NCI-H460 (cell line): ENCODE data around the gene PMFBP1. TPM values are rescaled to one million over a fixed set of nuclear protein-coding genes. Genes with fewer than 3 reads are reported as not detected.

Experiments used
- DNase-seq: peaks from one replicate; pipeline ENCODE4 v3.0.0-alpha.2; 2016; ENCODE audit warnings: low read depth; ENCODE audit errors: extremely low read depth
- total RNA-seq: library from RNA; depleted of rRNA; stranded (reverse); fragments of >200 nt; shearing (Covaris generic); gene quantifications from 2 replicates; pipeline ENCODE4 v1.2.3, GENCODE V29; 2014

PMFBP1 gene
- total RNA-seq, 1 experiment from 2014 or later = 1.4 TPM

- no peak for DNase-seq
These were observed 34.4 kb downstream of the PMFBP1 start for GRCh38 chr16:72137380-72138063.

GRCh38 chr16:72134507-72134906, 37.4 kb downstream of the PMFBP1 start:
- DNase-seq = no peak

- no peak for DNase-seq
These were observed 39.2 kb downstream of the PMFBP1 start for GRCh38 chr16:72132726-72133125.

GRCh38 chr16:72131036-72131435, 40.9 kb downstream of the PMFBP1 start:
- no peak for DNase-seq

GRCh38 chr16:72129976-72130656, 41.8 kb downstream of the PMFBP1 start:
- no peak for DNase-seq

- DNase-seq = no peak
These were observed 43.3 kb downstream of the PMFBP1 start for GRCh38 chr16:72128701-72129100.

- no peak for DNase-seq
These were observed 45.6 kb downstream of the PMFBP1 start for GRCh38 chr16:72126429-72126765.

GRCh38 chr16:72125635-72126428, 46.1 kb downstream of the PMFBP1 start:
- DNase-seq = no peak

GRCh38 chr16:72124761-72125634, 47.0 kb downstream of the PMFBP1 start:
- peak; percentile 56 for DNase-seq

- no peak for DNase-seq
These were observed 47.8 kb downstream of the PMFBP1 start for GRCh38 chr16:72124148-72124547.

- no peak for DNase-seq
These were observed 48.5 kb downstream of the PMFBP1 start for GRCh38 chr16:72123426-72123825.

- no peak for DNase-seq
These were observed 49.0 kb downstream of the PMFBP1 start for GRCh38 chr16:72122916-72123315.

GRCh38 chr16:72122308-72122707, 49.6 kb downstream of the PMFBP1 start:
- DNase-seq = no peak

GRCh38 chr16:72120026-72120425, 51.9 kb downstream of the PMFBP1 start:
- DNase-seq = no peak

GRCh38 chr16:72113616-72113945, 58.4 kb downstream of the PMFBP1 start:
- DNase-seq = no peak

- no peak for DNase-seq
These were observed 58.9 kb downstream of the PMFBP1 start for GRCh38 chr16:72112906-72113615.

- DNase-seq = no peak
These were observed 59.5 kb downstream of the PMFBP1 start for GRCh38 chr16:72112452-72112792.

GRCh38 chr16:72111657-72112451, 60.1 kb downstream of the PMFBP1 start:
- DNase-seq = no peak
